NB4 (cell line): ENCODE results near the gene CNKSR3.

Experiments
- CTCF ChIP-seq: IDR thresholded peaks from one replicate; pipeline ENCODE4 v1.5.1; 2012; ENCODE audit warnings: low read depth, low read length
- MAX ChIP-seq: IDR thresholded peaks from 2 replicates; pipeline ENCODE4 v1.6.1; 2011; ENCODE audit warnings: low read depth, low read length
- POLR2A ChIP-seq: IDR thresholded peaks from 2 replicates; pipeline ENCODE4 v1.6.1; 2011; ENCODE audit warnings: mild to moderate bottlenecking; ENCODE audit not compliant: insufficient read length; ENCODE audit errors: extremely low read depth

GRCh38 chr6:154430481-154430919 lies 80.0 kb downstream of the CNKSR3 start:
- no peak for TF ChIP-seq CTCF
- TF ChIP-seq POLR2A: no peak
- TF ChIP-seq MAX: no peak
